ENCODE data around the gene DGKD.

DNA sequence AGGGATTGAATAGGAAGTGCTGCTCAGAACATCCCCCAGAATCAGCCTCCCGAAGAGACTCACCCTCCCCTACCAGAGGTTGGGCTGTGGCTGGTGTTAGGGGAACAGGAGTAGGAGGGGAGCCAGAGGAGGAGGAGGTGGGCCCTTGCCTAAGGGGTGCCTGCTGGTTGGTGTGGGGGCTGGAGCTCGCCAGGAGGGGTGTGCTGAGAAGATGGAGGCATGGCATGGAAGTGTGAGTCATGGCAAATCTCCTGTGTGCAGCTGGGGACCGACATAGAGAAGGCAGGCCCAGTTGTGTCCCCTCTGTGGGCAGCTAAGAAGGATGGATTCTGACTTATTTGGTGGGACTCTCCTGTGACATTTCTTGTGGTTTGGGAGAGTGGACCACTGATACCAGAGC lies 73.7 kb downstream of the DGKD start:
- TF ChIP-seq ZC3H10 (CRISPR knock-in tag; IDR thresholded peaks at IDR 0.05), result no peak
- TF ChIP-seq OSR1 (CRISPR knock-in tag; IDR thresholded peaks at IDR 0.05), result no peak
- TF ChIP-seq, protein P1, sequence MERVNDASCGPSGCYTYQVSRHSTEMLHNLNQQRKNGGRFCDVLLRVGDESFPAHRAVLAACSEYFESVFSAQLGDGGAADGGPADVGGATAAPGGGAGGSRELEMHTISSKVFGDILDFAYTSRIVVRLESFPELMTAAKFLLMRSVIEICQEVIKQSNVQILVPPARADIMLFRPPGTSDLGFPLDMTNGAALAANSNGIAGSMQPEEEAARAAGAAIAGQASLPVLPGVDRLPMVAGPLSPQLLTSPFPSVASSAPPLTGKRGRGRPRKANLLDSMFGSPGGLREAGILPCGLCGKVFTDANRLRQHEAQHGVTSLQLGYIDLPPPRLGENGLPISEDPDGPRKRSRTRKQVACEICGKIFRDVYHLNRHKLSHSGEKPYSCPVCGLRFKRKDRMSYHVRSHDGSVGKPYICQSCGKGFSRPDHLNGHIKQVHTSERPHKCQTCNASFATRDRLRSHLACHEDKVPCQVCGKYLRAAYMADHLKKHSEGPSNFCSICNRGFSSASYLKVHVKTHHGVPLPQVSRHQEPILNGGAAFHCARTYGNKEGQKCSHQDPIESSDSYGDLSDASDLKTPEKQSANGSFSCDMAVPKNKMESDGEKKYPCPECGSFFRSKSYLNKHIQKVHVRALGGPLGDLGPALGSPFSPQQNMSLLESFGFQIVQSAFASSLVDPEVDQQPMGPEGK (CRISPR knock-in tag; IDR thresholded peaks at IDR 0.05; ENCODE audit: borderline replicate concordance), result no peak
- TF ChIP-seq ARNTL (CRISPR knock-in tag; IDR thresholded peaks at IDR 0.05; ENCODE audit: borderline replicate concordance, low read depth), result no peak
- no peak for TF ChIP-seq ZFP3 (CRISPR knock-in tag; IDR thresholded peaks at IDR 0.05)
- no peak for TF ChIP-seq CREB5 (CRISPR knock-in tag; IDR thresholded peaks at IDR 0.05; ENCODE audit: low read depth)
- TF ChIP-seq TOX (CRISPR knock-in tag; IDR thresholded peaks at IDR 0.05; ENCODE audit: borderline replicate concordance), result no peak
- TF ChIP-seq, protein P2, sequence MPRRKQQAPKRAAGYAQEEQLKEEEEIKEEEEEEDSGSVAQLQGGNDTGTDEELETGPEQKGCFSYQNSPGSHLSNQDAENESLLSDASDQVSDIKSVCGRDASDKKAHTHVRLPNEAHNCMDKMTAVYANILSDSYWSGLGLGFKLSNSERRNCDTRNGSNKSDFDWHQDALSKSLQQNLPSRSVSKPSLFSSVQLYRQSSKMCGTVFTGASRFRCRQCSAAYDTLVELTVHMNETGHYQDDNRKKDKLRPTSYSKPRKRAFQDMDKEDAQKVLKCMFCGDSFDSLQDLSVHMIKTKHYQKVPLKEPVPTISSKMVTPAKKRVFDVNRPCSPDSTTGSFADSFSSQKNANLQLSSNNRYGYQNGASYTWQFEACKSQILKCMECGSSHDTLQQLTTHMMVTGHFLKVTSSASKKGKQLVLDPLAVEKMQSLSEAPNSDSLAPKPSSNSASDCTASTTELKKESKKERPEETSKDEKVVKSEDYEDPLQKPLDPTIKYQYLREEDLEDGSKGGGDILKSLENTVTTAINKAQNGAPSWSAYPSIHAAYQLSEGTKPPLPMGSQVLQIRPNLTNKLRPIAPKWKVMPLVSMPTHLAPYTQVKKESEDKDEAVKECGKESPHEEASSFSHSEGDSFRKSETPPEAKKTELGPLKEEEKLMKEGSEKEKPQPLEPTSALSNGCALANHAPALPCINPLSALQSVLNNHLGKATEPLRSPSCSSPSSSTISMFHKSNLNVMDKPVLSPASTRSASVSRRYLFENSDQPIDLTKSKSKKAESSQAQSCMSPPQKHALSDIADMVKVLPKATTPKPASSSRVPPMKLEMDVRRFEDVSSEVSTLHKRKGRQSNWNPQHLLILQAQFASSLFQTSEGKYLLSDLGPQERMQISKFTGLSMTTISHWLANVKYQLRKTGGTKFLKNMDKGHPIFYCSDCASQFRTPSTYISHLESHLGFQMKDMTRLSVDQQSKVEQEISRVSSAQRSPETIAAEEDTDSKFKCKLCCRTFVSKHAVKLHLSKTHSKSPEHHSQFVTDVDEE (CRISPR knock-in tag; IDR thresholded peaks at IDR 0.05), result no peak
- TF ChIP-seq CSDC2 (CRISPR knock-in tag; IDR thresholded peaks at IDR 0.05), result no peak
- no peak for TF ChIP-seq ZFP30 (CRISPR knock-in tag; IDR thresholded peaks at IDR 0.05)
- TF ChIP-seq GLIS3 (CRISPR knock-in tag; IDR thresholded peaks at IDR 0.05), result no peak

All from SK-N-SH treated with all-trans-retinoic acid at 6 μM for 48 hours (cell line).